Mesendoderm (in vitro differentiated cells): Measurements from ENCODE around the gene SNX32.

Experiments used
- DNase-seq: peaks from one replicate; pipeline ENCODE4 v3.0.0; 2013
- H2AK5ac ChIP-seq: 2 replicates; pipeline ENCODE4 v1.6.1; 2013; ENCODE audit warnings: low read length, inconsistent platforms
- H2BK120ac ChIP-seq: 2 replicates; pipeline ENCODE4 v1.6.1; 2013; ENCODE audit warnings: low read depth, mild to moderate bottlenecking, low read length, moderate library complexity, mixed read lengths
- H2BK15ac ChIP-seq: replicated peaks from 2 replicates; pipeline ENCODE4 v1.6.1; 2013; ENCODE audit warnings: low read depth, mild to moderate bottlenecking, moderate library complexity
- H2BK5ac ChIP-seq: 2 replicates; pipeline ENCODE4 v1.6.1; 2013; ENCODE audit warnings: low read length, inconsistent platforms
- H3K18ac ChIP-seq: 2 replicates; pipeline ENCODE4 v1.6.1; 2013; ENCODE audit warnings: mild to moderate bottlenecking, low read length, mixed read lengths
- H3K23ac ChIP-seq: one replicate; pipeline ENCODE4 v1.6.1; 2013; ENCODE audit warnings: low read length
- H3K27ac ChIP-seq: 2 replicates; pipeline ENCODE4 v1.5.1; 2013; ENCODE audit warnings: low read depth, mild to moderate bottlenecking, inconsistent platforms, low read length, moderate library complexity
- H3K27me3 ChIP-seq: 2 replicates; pipeline ENCODE4 v1.6.1; 2013; ENCODE audit warnings: low read length, control low read depth, mild to moderate bottlenecking, inconsistent platforms; ENCODE audit not compliant: insufficient read depth, poor library complexity
- H3K36me3 ChIP-seq: 2 replicates; pipeline ENCODE4 v1.6.1; 2013; ENCODE audit warnings: low read length, inconsistent platforms; ENCODE audit not compliant: control insufficient read depth, insufficient read depth
- H3K4ac ChIP-seq: one replicate; pipeline ENCODE4 v1.6.1; 2013; ENCODE audit warnings: low read depth, mild to moderate bottlenecking, low read length, moderate library complexity
- H3K4me1 ChIP-seq: 2 replicates; pipeline ENCODE4 v1.6.1; 2013; ENCODE audit warnings: low read depth, low read length, inconsistent platforms; ENCODE audit not compliant: control insufficient read depth
- H3K4me2 ChIP-seq: 2 replicates; pipeline ENCODE4 v1.6.1; 2013; ENCODE audit warnings: low read length
- H3K4me3 ChIP-seq: 2 replicates; pipeline ENCODE4 v1.5.1; 2013; ENCODE audit warnings: mild to moderate bottlenecking, low read length
- H3K56ac ChIP-seq: one replicate; pipeline ENCODE4 v1.6.1; 2013; ENCODE audit warnings: low read length
- H3K79me1 ChIP-seq: 2 replicates; pipeline ENCODE4 v1.6.1; 2013; ENCODE audit warnings: low read length, inconsistent platforms
- H3K79me2 ChIP-seq: 2 replicates; pipeline ENCODE4 v1.6.1; 2013; ENCODE audit warnings: mild to moderate bottlenecking, low read length; ENCODE audit not compliant: control insufficient read depth, insufficient read depth
- H3K9ac ChIP-seq: 2 replicates; pipeline ENCODE4 v1.6.1; 2013; ENCODE audit warnings: low read length, inconsistent platforms
- H4K5ac ChIP-seq: one replicate; pipeline ENCODE4 v1.6.1; 2013; ENCODE audit warnings: low read length
- H4K8ac ChIP-seq: one replicate; pipeline ENCODE4 v1.6.1; 2013; ENCODE audit warnings: low read depth, mild to moderate bottlenecking, control low read depth, low read length, moderate library complexity
- WGBS: extraction: QIAGEN DNeasy Blood & Tissue Kit; methylation state at CpG from one replicate; pipeline ENCODE4 v1.1.7; 2013; ENCODE audit warnings: low lambda C conversion rate, missing lambda C conversion rate; ENCODE audit not compliant: insufficient coverage; ENCODE audit errors: extremely low coverage; 5-methylcytosine and 5-hydroxymethylcytosine counted together

SNX32 gene

GRCh38 chr11:65803797-65804492 is 29.8 kb upstream of the SNX32 start:
- Histone ChIP-seq H3K36me3 (no peaks in the 10 kb centered on the region), H3K4me3 (no peak overlapping the region), H3K4me2 (no peak overlapping the region), H3K79me1 (no peaks in the 10 kb centered on the region), H3K56ac (no peak overlapping the region), H3K27ac (no peak overlapping the region), H2BK120ac (no peak overlapping the region), H3K4ac (no peak overlapping the region), H2BK15ac (no peak overlapping the region), H3K9ac (no peak overlapping the region), H3K27me3 (no peaks in the 10 kb centered on the region), H4K5ac (no peak overlapping the region), H2BK5ac (no peak overlapping the region), H2AK5ac (no peak overlapping the region), H3K23ac (no peak overlapping the region), H4K8ac (no peak overlapping the region), H3K79me2 (no peaks in the 10 kb centered on the region), H3K4me1 (no peaks in the 10 kb centered on the region), H3K18ac (no peak overlapping the region)
- no peak for DNase-seq
- no CpG with 5 or more reads among the region's 21 CpGs for WGBS

- no peak overlapping the region for H3K27ac ChIP-seq
- H3K56ac ChIP-seq, result no peak overlapping the region
- H3K23ac ChIP-seq, result no peak overlapping the region
- H2AK5ac ChIP-seq, result no peak overlapping the region
- no peak overlapping the region for H4K8ac ChIP-seq
- H3K79me2 ChIP-seq, result no peaks in the 10 kb centered on the region
- no peak for DNase-seq
- WGBS, result no CpG with 5 or more reads among the region's 6 CpGs
- no peak overlapping the region for H2BK5ac ChIP-seq
- H3K4me3 ChIP-seq, result no peak overlapping the region
- H3K4me2 ChIP-seq, result no peak overlapping the region
- no peaks in the 10 kb centered on the region for H3K4me1 ChIP-seq
- H3K9ac ChIP-seq, result no peak overlapping the region
- H3K18ac ChIP-seq, result no peak overlapping the region
- no peak overlapping the region for H4K5ac ChIP-seq
- no peak overlapping the region for H2BK120ac ChIP-seq
- no peaks in the 10 kb centered on the region for H3K36me3 ChIP-seq
- no peaks in the 10 kb centered on the region for H3K79me1 ChIP-seq
- no peak overlapping the region for H3K4ac ChIP-seq
- no peak overlapping the region for H2BK15ac ChIP-seq
- H3K27me3 ChIP-seq, result no peaks in the 10 kb centered on the region
Measured at GRCh38 chr11:65806979-65807378, 26.8 kb upstream of the SNX32 start.

GRCh38 chr11:65808744-65809341 is 24.9 kb upstream of the SNX32 start:
- Histone ChIP-seq H3K9ac (no peak overlapping the region), H3K36me3 (no peaks in the 10 kb centered on the region), H4K8ac (no peak overlapping the region), H3K79me2 (no peaks in the 10 kb centered on the region), H3K4me3 (no peak overlapping the region), H3K4ac (no peak overlapping the region), H3K27ac (no peak overlapping the region), H3K18ac (no peak overlapping the region), H3K4me2 (no peak overlapping the region), H2BK120ac (no peak overlapping the region), H2AK5ac (no peak overlapping the region), H2BK5ac (no peak overlapping the region), H3K56ac (no peak overlapping the region), H2BK15ac (no peak overlapping the region), H3K4me1 (no peaks in the 10 kb centered on the region), H3K79me1 (no peaks in the 10 kb centered on the region), H3K27me3 (no peaks in the 10 kb centered on the region), H4K5ac (no peak overlapping the region), H3K23ac (no peak overlapping the region)
- no peak for DNase-seq
- WGBS, result no CpG with 5 or more reads among the region's 20 CpGs

DNA sequence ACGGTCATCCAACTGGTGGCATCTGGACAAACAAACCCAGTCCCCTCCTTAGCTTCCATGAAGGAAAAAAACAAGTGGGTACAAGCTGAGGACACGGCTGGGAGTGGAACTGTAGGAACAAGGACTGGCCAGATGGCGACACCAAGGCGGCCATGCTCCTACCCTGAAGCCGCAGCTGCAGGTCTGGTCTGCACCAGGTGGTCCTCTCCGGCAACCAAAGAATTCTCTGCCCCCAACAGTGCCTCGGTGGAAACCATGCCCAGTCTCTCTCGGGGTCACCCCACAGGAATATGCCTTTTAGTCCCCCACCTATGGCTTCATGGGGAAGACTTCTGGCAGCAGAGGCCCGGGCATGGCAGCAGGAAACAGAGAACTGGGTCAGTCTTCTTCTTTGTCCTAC is 24.3 kb upstream of the SNX32 start:
- H3K9ac ChIP-seq, result no peak overlapping the region
- no peak overlapping the region for H2BK120ac ChIP-seq
- H3K56ac ChIP-seq, result no peak overlapping the region
- no peak overlapping the region for H4K5ac ChIP-seq
- H3K4me1 ChIP-seq, result no peaks in the 10 kb centered on the region
- H3K27ac ChIP-seq, result no peak overlapping the region
- H2BK5ac ChIP-seq, result no peak overlapping the region
- H3K4ac ChIP-seq, result no peak overlapping the region
- WGBS, result no CpG with 5 or more reads among the region's 9 CpGs
- no peak overlapping the region for H2BK15ac ChIP-seq
- no peaks in the 10 kb centered on the region for H3K27me3 ChIP-seq
- H3K4me2 ChIP-seq, result no peak overlapping the region
- H3K4me3 ChIP-seq, result no peak overlapping the region
- DNase-seq, result no peak
- no peaks in the 10 kb centered on the region for H3K36me3 ChIP-seq
- no peak overlapping the region for H4K8ac ChIP-seq
- H2AK5ac ChIP-seq, result no peak overlapping the region
- H3K23ac ChIP-seq, result no peak overlapping the region
- no peaks in the 10 kb centered on the region for H3K79me2 ChIP-seq
- H3K18ac ChIP-seq, result no peak overlapping the region
- H3K79me1 ChIP-seq, result no peaks in the 10 kb centered on the region

GRCh38 chr11:65810046-65810868 is 23.5 kb upstream of the SNX32 start:
- no peak overlapping the region for H3K23ac ChIP-seq
- no peak overlapping the region for H3K4ac ChIP-seq
- no peaks in the 10 kb centered on the region for H3K27me3 ChIP-seq
- no peak overlapping the region for H2BK5ac ChIP-seq
- H3K4me1 ChIP-seq, result no peaks in the 10 kb centered on the region
- no peak overlapping the region for H2BK120ac ChIP-seq
- no peak overlapping the region for H3K18ac ChIP-seq
- DNase-seq, result no peak
- H3K27ac ChIP-seq, result no peak overlapping the region
- no peak overlapping the region for H3K9ac ChIP-seq
- H3K79me1 ChIP-seq, result no peaks in the 10 kb centered on the region
- H3K4me3 ChIP-seq, result no peak overlapping the region
- no CpG with 5 or more reads among the region's 23 CpGs for WGBS
- H4K8ac ChIP-seq, result no peak overlapping the region
- H3K79me2 ChIP-seq, result no peaks in the 10 kb centered on the region
- H2AK5ac ChIP-seq, result no peak overlapping the region
- H3K36me3 ChIP-seq, result no peaks in the 10 kb centered on the region
- H2BK15ac ChIP-seq, result no peak overlapping the region
- no peak overlapping the region for H3K56ac ChIP-seq
- no peak overlapping the region for H4K5ac ChIP-seq
- H3K4me2 ChIP-seq, result no peak overlapping the region
